Gastrocnemius medialis (tissue), 4 donors: ENCODE data around the gene ADGRD1. TPM values are rescaled to one million over a fixed set of nuclear protein-coding genes. Genes with fewer than 3 reads are reported as not detected.

Experiments used
- ATAC-seq, 2 donors: fragments of 150-250 bp; one replicate each; pipeline ENCODE4 v1.9.1; 2016
- DNase-seq, 2 donors: peaks; one replicate each; pipeline ENCODE4 v3.0.0-alpha.2; 2019
- H3K27ac ChIP-seq, 4 donors: fragments of 200-600 bp; sonication (generic); 1 replicate in 1 of 4; 2 replicates in 3 of 4; pipeline ENCODE4 v1.5.1; 2016 to 2018; ENCODE audit warnings: mild to moderate bottlenecking in 2 of 4, moderate library complexity in 1 of 4
- H3K27me3 ChIP-seq, 3 donors: fragments of 200-600 bp; sonication (generic) in 2 of 3; 1 replicate in 1 of 3; 2 replicates in 2 of 3; pipeline versions ENCODE4 v1.5.1 to v1.6.0; 2016 to 2019; ENCODE audit warnings: mild to moderate bottlenecking in 1 of 3, moderate library complexity in 1 of 3
- H3K36me3 ChIP-seq, 2 donors: fragments of 200-600 bp; sonication (generic) in 1 of 2; one replicate each; pipeline ENCODE4 v1.5.1; 2017 to 2018
- H3K4me1 ChIP-seq, 2 donors: fragments of 200-600 bp; sonication (generic) in 1 of 2; one replicate each; pipeline ENCODE4 v1.5.1; 2016 to 2017; ENCODE audit warnings: mild to moderate bottlenecking in 2 of 2
- H3K4me3 ChIP-seq, 4 donors: fragments of 200-600 bp; sonication (generic) in 3 of 4; 1 replicate in 1 of 4; 2 replicates in 3 of 4; pipeline ENCODE4 v1.5.1; 2016 to 2019; ENCODE audit warnings: mild to moderate bottlenecking in 2 of 4
- H3K9me3 ChIP-seq, 3 donors: fragments of 200-600 bp; sonication (generic) in 2 of 3; 1 replicate in 1 of 3; 2 replicates in 2 of 3; pipeline ENCODE4 v1.5.1; 2016 to 2019
- CTCF ChIP-seq, 5 experiments: fragments of 450-650 bp in 3 of 5; fragments of 200-600 bp in 2 of 5; sonication (generic) in 2 of 5; IDR thresholded peaks in 4 of 5; conservative IDR thresholded peaks in 1 of 5; 1 replicate in 4 of 5; 2 replicates in 1 of 5; pipeline ENCODE4 v1.5.1; 2016 to 2019; ENCODE audit warnings: antibody characterized with exemption in 5 of 5, mild to moderate bottlenecking in 3 of 5, moderate library complexity in 3 of 5
- POLR2A ChIP-seq, 2 donors: fragments of 450-650 bp; IDR thresholded peaks; one replicate each; pipeline ENCODE4 v1.6.1; 2017; ENCODE audit warnings: antibody characterized with exemption in 2 of 2, mild to moderate bottlenecking in 2 of 2, moderate library complexity in 2 of 2
- in situ Hi-C, 4 donors: fragments of 200-750 bp; cut with MboI; loops; one replicate each; pipeline versions ENCODE4 v1.15.0 to v1.8.0; 2017; ENCODE audit warnings: low sequenced_read_pairs in 4 of 4
- intact Hi-C: fragments of 100-400 bp; cut with DNase I; formaldehyde crosslinking; loops from one replicate; pipeline ENCODE4 v1.15.1; 2023; ENCODE audit warnings: low total_unique reads
- total RNA-seq, 4 donors: library from RNA; depleted of rRNA; stranded (reverse); fragments of >200 nt; gene quantifications; one replicate each; pipeline versions ENCODE4 v1.1.0 to v1.2.3, GENCODE V29; 2016

The ADGRD1 gene
- total RNA-seq, 4 donors from 2014 or later = 5.3 to 9.6 (median 8.2) TPM

- intact Hi-C loops = no loop called here
- in situ Hi-C loops = no loop called here
Observed at GRCh38 chr12:131093971-131094830, 140.5 kb downstream of the ADGRD1 start.

GRCh38 chr12:131094831-131095805 lies 141.4 kb downstream of the ADGRD1 start:
- in situ Hi-C loops (no loop called here), intact Hi-C loops (no loop called here)
- Histone ChIP-seq H3K4me1 (no peaks in the 10 kb centered on the region), H3K9me3 (no peaks in the 10 kb centered on the region), H3K27me3 (no peaks in the 10 kb centered on the region), H3K27ac (no peak overlapping the region), H3K4me3 (no peak overlapping the region), H3K36me3 (no peaks in the 10 kb centered on the region)
- no peak for TF ChIP-seq CTCF (IDR thresholded peaks at IDR 0.05 in 4 of 5, conservative IDR thresholded peaks at IDR 0.05 in 1 of 5)
- DNase-seq = no peak
- ATAC-seq = no peak

More at GRCh38 chr12:131093971-131094830, 140.5 kb downstream of the ADGRD1 start:
- Histone ChIP-seq H3K4me1 (no peaks in the 10 kb centered on the region), H3K36me3 (no peaks in the 10 kb centered on the region), H3K27ac (no peak overlapping the region), H3K4me3 (no peak overlapping the region), H3K9me3 (no peaks in the 10 kb centered on the region), H3K27me3 (no peaks in the 10 kb centered on the region)
- DNase-seq (no peak), ATAC-seq (no peak)
- TF ChIP-seq POLR2A (IDR thresholded peaks at IDR 0.05) = no peak
- TF ChIP-seq CTCF (IDR thresholded peaks at IDR 0.05 in 4 of 5, conservative IDR thresholded peaks at IDR 0.05 in 1 of 5) = no peak

GRCh38 chr12:131095826-131096680 lies 142.3 kb downstream of the ADGRD1 start:
- Histone ChIP-seq H3K4me3 (no peak overlapping the region), H3K27ac (no peak overlapping the region), H3K9me3 (no peaks in the 10 kb centered on the region), H3K27me3 (no peaks in the 10 kb centered on the region), H3K4me1 (no peaks in the 10 kb centered on the region), H3K36me3 (no peaks in the 10 kb centered on the region)
- ATAC-seq (no peak), DNase-seq (no peak)
- intact Hi-C loops = no loop called here
- in situ Hi-C loops = no loop called here
- no peak for TF ChIP-seq POLR2A (IDR thresholded peaks at IDR 0.05)
- no peak for TF ChIP-seq CTCF (IDR thresholded peaks at IDR 0.05 in 4 of 5, conservative IDR thresholded peaks at IDR 0.05 in 1 of 5)

GRCh38 chr12:131096681-131097181 lies 143.0 kb downstream of the ADGRD1 start:
- ATAC-seq (no peak), DNase-seq (no peak)
- in situ Hi-C loops = no loop called here
- no peak overlapping the region for H3K4me3 ChIP-seq
- H3K27me3 ChIP-seq = no peaks in the 10 kb centered on the region
- H3K27ac ChIP-seq = no peak overlapping the region
- intact Hi-C loops = no loop called here
- H3K9me3 ChIP-seq = no peaks in the 10 kb centered on the region
- H3K36me3 ChIP-seq = no peaks in the 10 kb centered on the region
- H3K4me1 ChIP-seq = no peaks in the 10 kb centered on the region
- TF ChIP-seq POLR2A (IDR thresholded peaks at IDR 0.05) (no peak), CTCF (IDR thresholded peaks at IDR 0.05 in 4 of 5, conservative IDR thresholded peaks at IDR 0.05 in 1 of 5) (no peak)
